ENCODE results near the gene TXNDC11.

The TXNDC11 gene

DNA sequence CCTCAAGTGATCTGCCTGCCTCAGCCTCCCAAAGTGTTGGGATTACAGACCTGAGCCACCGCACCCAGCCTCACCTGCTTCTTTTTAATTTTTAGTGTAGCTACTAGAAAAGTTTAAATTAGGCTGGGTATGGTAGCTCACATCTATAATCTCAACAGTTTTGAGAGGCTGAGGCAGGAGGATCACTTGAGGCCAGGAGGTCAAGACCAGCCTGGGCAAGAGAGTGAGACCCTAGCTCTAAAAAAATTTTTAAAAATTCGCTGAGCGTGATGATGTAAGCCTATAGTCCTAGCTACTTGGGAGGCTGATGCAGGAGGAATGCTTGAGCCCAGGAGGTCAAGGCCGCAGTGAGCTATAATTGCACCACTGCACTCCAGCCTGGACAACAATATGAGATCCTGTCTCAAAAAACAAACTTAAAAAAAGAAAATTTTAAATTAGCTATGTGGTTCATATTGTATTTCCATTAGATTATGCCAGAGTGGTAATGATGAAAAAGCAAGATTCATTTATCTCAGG, 34.9 kb downstream of the TXNDC11 start:
- Histone ChIP-seq H3K4me2 (no peak overlapping the region), H3K4me1 (peaks cover 23% of the 10 kb centered on the region), H3K9ac (no peak overlapping the region), H3K27ac (no peak overlapping the region), H3K27me3 (no peaks in the 10 kb centered on the region), H3K4me3 (no peak overlapping the region), H3K9me3 (no peaks in the 10 kb centered on the region), H4K20me1 (peaks cover 23% of the 10 kb centered on the region; the same call in 1 of the 2 replicates), H3K36me3 (peaks cover 77% of the 10 kb centered on the region)
- no peak for TF ChIP-seq Cebpa-rat (IDR thresholded peaks at IDR 0.05)

DNA sequence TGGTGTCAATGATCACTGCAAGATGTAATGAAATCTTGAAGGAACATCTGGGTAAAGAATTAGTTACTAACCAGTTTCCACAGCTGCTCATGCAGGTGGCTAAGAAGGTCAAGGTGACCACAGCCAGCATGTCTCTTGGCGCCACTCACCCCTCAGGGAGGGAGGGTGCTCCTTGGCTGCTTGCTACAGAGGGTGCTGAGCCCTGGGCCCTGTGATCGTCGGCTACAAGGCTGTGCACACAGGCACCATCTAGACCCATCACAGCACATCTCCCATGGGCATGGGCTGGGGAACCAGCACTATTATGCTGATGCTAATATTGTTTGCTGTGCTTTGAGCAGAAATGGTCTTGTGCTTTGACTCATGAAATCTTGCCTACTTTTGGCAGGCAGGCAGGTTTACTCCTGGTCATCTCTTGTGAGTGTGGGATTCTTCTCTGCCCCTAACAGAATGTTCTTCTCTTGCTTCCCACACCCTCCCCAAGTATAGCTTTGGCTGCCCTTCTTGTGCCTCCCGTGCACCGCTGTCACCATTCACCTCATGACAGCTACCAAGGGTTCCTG, 36.4 kb downstream of the TXNDC11 start:
- TF ChIP-seq Cebpa-rat (IDR thresholded peaks at IDR 0.05), result no peak
- H3K36me3 ChIP-seq, result peaks cover 69% of the 10 kb centered on the region
- H3K4me3 ChIP-seq, result no peak overlapping the region
- H3K27ac ChIP-seq, result no peak overlapping the region
- no peaks in the 10 kb centered on the region for H3K27me3 ChIP-seq
- no peak overlapping the region for H3K9ac ChIP-seq
- H3K4me2 ChIP-seq, result no peak overlapping the region
- no peaks in the 10 kb centered on the region for H3K9me3 ChIP-seq
- H3K4me1 ChIP-seq, result peaks cover 23% of the 10 kb centered on the region
- H4K20me1 ChIP-seq, result peaks cover 29% of the 10 kb centered on the region; the same call in 1 of the 2 replicates

DNA sequence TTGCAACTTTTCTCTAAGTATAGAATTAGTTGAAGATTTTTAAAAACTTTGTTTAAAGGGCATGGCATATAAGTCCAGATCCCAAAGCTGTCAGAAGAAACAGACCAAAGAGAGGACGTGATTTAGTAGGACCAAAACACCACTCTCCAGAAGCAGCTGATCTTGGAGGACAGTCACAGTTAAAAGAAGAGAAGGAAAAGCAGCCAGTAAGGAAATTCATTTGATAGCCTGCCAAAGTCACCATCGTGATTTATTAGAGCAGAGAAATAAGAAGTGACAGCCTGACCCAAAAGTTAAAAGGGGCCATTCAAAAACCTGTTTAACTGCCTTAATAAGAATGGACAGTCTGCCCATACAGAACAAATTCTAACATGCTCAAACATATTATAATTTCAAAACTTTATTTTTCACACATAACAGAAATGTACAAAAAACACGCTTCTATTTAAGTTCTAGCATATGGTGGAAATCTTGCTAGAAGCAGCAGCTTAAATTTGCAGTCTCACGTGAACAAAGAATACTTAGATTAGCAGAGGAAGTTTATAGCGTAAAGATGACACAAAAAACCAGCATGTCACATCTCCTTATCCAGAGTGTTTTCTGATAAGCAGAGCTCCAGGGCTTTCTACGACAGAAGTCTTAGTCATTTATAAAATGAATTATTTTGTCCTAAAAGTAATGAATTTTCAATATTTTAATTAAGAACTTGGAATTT, 37.2 kb downstream of the TXNDC11 start:
- peaks cover 28% of the 10 kb centered on the region; the same call in 1 of the 2 replicates for H4K20me1 ChIP-seq
- peaks cover 69% of the 10 kb centered on the region for H3K36me3 ChIP-seq
- no peaks in the 10 kb centered on the region for H3K9me3 ChIP-seq
- H3K4me3 ChIP-seq, result no peak overlapping the region
- peaks cover 17% of the 10 kb centered on the region for H3K4me1 ChIP-seq
- H3K9ac ChIP-seq, result no peak overlapping the region
- H3K4me2 ChIP-seq, result no peak overlapping the region
- TF ChIP-seq Cebpa-rat (IDR thresholded peaks at IDR 0.05), result no peak
- no peak overlapping the region for H3K27ac ChIP-seq
- no peaks in the 10 kb centered on the region for H3K27me3 ChIP-seq

DNA sequence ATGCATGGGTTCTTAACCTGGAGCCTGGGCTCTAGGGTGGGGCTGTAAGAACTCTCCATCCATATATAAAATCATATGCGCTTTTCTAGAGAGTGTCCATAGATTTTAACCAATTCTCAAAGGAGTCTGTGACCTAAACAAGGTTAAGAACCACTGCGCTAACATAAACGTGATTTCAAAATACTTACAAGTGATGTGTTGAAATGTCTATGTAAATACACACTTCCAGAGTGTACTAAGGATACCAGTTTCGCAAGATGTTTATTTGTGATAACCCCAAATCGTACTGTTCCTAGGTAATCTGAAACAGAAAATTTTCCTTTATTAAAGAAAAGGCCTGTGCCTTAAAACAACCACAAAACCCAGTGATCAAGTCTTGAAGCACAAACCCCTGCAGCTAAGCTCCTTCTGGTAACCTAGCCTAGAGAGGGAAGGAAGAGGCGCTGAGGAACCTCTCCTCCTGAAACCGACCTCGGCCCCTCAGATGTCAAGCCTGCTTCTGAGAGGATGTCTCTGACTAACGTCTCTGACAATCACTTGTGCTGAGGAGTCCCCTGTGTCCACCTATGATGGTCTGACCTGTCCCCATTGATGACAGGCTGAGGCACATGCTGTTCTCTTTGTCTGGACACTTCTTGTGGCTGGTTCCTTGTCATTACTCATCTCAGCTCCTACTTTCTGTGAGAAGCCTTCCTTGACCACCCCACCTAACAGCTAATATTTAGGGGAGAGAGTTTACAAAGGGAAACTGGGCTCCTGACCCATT, 42.2 kb downstream of the TXNDC11 start:
- Histone ChIP-seq H3K27me3 (no peaks in the 10 kb centered on the region), H3K36me3 (peaks cover 79% of the 10 kb centered on the region), H3K9me3 (no peaks in the 10 kb centered on the region), H3K4me2 (no peak overlapping the region), H3K9ac (no peak overlapping the region), H3K27ac (no peak overlapping the region), H3K4me3 (no peak overlapping the region), H4K20me1 (peaks cover 14% of the 10 kb centered on the region; the same call in 1 of the 2 replicates), H3K4me1 (peaks cover 9% of the 10 kb centered on the region)
- TF ChIP-seq Cebpa-rat (IDR thresholded peaks at IDR 0.05), result no peak

DNA sequence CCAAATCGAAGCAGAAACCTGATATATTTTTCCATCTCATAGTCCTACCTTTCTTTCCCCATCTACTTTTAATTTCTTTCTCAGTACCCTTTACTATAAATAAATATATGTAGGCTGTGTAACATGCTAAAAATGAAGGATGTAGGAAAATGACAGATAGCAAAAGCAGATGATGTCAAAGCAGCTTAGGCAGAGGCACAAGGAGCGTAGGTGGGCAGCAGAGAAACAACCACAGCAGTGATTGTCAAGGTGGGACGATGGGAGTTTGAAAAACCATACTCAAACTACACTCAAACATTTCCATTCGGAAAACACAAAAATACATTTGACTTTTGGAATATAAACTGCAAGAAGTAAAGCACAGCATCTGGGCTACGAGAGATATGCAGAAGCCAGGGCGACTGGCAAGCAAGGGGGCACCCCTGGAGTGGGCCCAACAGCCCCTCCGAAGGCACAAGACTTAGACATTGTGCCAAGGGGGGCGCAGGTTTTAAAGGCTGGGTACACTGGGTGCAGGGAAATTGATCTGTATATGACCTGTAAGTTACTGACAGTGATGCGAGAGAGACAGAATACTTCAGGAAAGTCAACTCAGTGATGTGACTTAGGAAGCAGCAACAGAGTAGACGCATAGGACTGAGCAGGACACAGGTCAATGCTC, 43.3 kb downstream of the TXNDC11 start:
- H3K4me3 ChIP-seq, result no peak overlapping the region
- H4K20me1 ChIP-seq, result peaks cover 14% of the 10 kb centered on the region; the same call in 1 of the 2 replicates
- peaks cover 84% of the 10 kb centered on the region for H3K36me3 ChIP-seq
- H3K9me3 ChIP-seq, result no peaks in the 10 kb centered on the region
- H3K27me3 ChIP-seq, result no peaks in the 10 kb centered on the region
- TF ChIP-seq Cebpa-rat (IDR thresholded peaks at IDR 0.05), result no peak
- H3K4me1 ChIP-seq, result peaks cover 14% of the 10 kb centered on the region
- H3K4me2 ChIP-seq, result no peak overlapping the region
- no peak overlapping the region for H3K9ac ChIP-seq
- no peak overlapping the region for H3K27ac ChIP-seq

DNA sequence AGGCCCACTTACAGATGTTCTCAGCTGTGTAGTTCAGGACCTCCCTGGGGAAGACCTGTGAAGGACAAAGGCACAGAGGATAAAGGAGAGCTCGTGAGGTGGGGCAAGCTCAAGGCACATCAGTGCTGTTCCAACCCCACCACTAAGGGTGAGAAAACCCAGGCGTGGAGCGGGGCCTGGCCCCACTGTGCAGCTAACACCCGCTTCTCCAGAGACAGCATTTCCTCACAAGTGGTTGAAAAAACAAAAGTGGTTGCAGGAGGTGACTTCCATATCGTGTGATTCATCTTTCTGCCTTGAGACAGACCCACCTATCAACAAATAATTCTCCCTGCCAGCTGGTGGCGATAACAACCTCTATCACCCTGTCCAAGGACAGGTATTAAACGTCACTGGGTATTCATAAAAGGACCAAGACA, 44.4 kb downstream of the TXNDC11 start:
- H3K27ac ChIP-seq, result peak overlapping the region; percentile 50; the same call in 1 of the 2 replicates
- peaks cover 14% of the 10 kb centered on the region; the same call in 1 of the 2 replicates for H4K20me1 ChIP-seq
- no peaks in the 10 kb centered on the region for H3K27me3 ChIP-seq
- no peaks in the 10 kb centered on the region for H3K9me3 ChIP-seq
- no peak overlapping the region for H3K4me2 ChIP-seq
- H3K4me3 ChIP-seq, result no peak overlapping the region
- no peak overlapping the region for H3K9ac ChIP-seq
- peaks cover 85% of the 10 kb centered on the region for H3K36me3 ChIP-seq
- H3K4me1 ChIP-seq, result peaks cover 14% of the 10 kb centered on the region
- no peak for TF ChIP-seq Cebpa-rat (IDR thresholded peaks at IDR 0.05)

DNA sequence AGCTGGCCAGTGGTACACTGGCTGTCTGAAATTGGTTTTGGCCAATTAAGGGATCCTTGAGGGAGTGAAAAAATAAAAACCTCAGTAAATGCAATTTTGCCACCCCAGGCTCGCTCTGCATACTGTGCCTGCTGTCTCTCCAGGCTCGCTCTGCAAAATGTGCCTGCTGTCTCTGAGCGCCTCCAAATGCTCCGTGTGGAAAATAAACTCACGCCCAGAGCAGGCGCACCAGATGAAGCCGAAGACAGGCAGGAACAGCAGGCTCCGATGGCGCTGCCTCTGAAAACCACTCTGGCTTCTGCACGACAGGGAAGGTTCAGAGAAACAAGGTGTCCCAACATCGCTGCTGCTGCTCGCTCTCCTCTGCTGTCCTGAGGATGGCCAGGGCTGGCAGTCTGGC, 45.3 kb downstream of the TXNDC11 start:
- Histone ChIP-seq H3K36me3 (peaks cover 87% of the 10 kb centered on the region), H3K4me2 (no peak overlapping the region), H3K27ac (peak overlapping the region; percentile 50; the same call in 1 of the 2 replicates), H3K4me3 (no peak overlapping the region), H3K9me3 (no peaks in the 10 kb centered on the region), H3K27me3 (no peaks in the 10 kb centered on the region), H4K20me1 (peaks cover 8% of the 10 kb centered on the region; the same call in 1 of the 2 replicates), H3K4me1 (peaks cover 14% of the 10 kb centered on the region), H3K9ac (no peak overlapping the region)
- no peak for TF ChIP-seq Cebpa-rat (IDR thresholded peaks at IDR 0.05)

DNA sequence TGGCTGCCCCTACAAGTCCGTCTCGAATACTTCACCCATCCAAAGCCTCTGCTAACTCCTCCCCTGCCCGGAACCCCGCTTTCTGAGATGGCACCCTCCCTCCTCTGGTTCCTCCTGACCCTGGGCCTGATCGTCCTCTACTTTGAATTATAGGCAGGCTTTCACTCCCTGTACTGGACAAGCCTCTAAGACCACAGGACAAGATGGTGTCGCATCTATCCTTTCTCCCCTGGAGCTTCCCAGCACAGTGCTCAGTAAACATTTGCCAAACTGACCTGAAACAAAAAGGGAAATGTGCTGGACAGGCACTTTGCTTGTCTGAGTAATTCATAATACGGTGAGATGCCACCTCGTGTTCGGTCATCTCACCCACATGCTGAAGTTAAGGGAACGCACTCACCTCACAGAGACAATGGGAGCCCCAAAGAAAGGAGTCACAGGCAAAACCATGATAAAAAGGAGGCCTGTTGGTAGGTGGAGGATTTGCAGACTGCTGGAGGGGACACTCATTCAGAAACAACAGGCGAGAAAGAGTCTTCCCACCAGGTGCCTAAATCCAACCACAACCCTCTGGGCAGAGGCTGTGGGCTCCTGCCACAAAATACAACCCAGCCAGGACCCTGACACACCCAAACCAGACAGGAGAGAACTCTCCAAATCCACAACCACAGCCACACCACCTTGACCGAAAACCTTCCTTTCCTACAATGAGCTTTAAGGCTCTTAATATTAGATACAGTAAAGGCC, 46.2 kb downstream of the TXNDC11 start:
- no peak overlapping the region for H3K27ac ChIP-seq
- TF ChIP-seq Cebpa-rat (IDR thresholded peaks at IDR 0.05), result no peak
- peaks cover 14% of the 10 kb centered on the region for H3K4me1 ChIP-seq
- peaks cover 93% of the 10 kb centered on the region for H3K36me3 ChIP-seq
- peaks cover 6% of the 10 kb centered on the region; the same call in 1 of the 2 replicates for H4K20me1 ChIP-seq
- no peak overlapping the region for H3K9ac ChIP-seq
- H3K4me2 ChIP-seq, result no peak overlapping the region
- no peak overlapping the region for H3K4me3 ChIP-seq
- no peaks in the 10 kb centered on the region for H3K9me3 ChIP-seq
- no peaks in the 10 kb centered on the region for H3K27me3 ChIP-seq

DNA sequence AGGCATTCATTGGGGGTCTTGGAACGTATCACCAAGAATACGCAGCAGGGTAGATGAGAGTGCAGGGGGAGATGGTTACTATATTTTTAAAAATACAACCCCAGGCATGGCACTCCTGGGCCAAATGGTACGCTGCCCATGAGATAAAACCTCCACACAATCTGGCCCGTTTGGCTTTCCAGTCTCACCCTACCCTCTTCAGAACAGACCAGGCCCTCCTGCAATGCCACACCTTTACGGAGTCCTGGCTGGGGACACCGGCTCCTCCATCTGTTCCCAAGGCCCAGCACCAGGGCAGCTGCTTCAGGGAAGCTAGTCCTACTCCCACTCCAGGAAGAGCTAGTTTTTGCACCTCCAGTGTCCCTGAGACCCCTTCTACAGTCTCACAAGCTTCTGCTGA, 50.0 kb downstream of the TXNDC11 start:
- Histone ChIP-seq H3K27ac (no peak overlapping the region), H3K4me1 (peaks cover 42% of the 10 kb centered on the region), H3K4me3 (no peak overlapping the region), H3K9ac (no peak overlapping the region), H3K4me2 (no peak overlapping the region), H4K20me1 (no peaks in the 10 kb centered on the region), H3K9me3 (no peaks in the 10 kb centered on the region), H3K36me3 (peaks cover 86% of the 10 kb centered on the region), H3K27me3 (no peaks in the 10 kb centered on the region)
- no peak for TF ChIP-seq Cebpa-rat (IDR thresholded peaks at IDR 0.05)

Measured in BLaER1 (cell line).